OCI-LY3 (cell line): ENCODE measurements around the gene RPS21.

Source experiments
- H2AFZ ChIP-seq: fragments of 200-600, 300-600 bp; shearing (Covaris generic); 2 replicates; pipeline ENCODE4 v1.6.0; 2014; ENCODE audit warnings: antibody characterized with exemption, low read depth, low read length
- H3K27ac ChIP-seq: fragments of 200-600, 300-600 bp; sonication (generic); 2 replicates; pipeline ENCODE4 v1.5.1; 2014; ENCODE audit warnings: mild to moderate bottlenecking, low read length, moderate library complexity, mixed read lengths
- H3K27me3 ChIP-seq: fragments of 200-600, 300-600 bp; sonication (generic); 2 replicates; pipeline ENCODE4 v1.6.1; 2014; ENCODE audit warnings: low read depth, low read length, mixed read lengths
- H3K36me3 ChIP-seq: fragments of 200-600, 300-600 bp; sonication (generic); replicated peaks from 2 replicates; pipeline ENCODE3; 2014; ENCODE audit warnings: low read depth, low read length, mixed read lengths
- H3K4me1 ChIP-seq: fragments of 300-600, 200-600 bp; sonication (generic); 2 replicates; pipeline ENCODE4 v1.6.1; 2014; ENCODE audit warnings: low read length, mixed read lengths
- H3K4me2 ChIP-seq: fragments of 200-600, 300-600 bp; sonication (generic); 2 replicates; pipeline ENCODE4 v1.6.1; 2014; ENCODE audit warnings: low read length, mixed read lengths
- H3K4me3 ChIP-seq: fragments of 300-600, 200-600 bp; sonication (generic); 2 replicates; pipeline ENCODE4 v1.5.1; 2014; ENCODE audit warnings: antibody characterized with exemption, mild to moderate bottlenecking, low read length, moderate library complexity
- H3K79me2 ChIP-seq: fragments of 300-600, 200-600 bp; shearing (Covaris generic); 2 replicates; pipeline ENCODE4 v1.6.1; 2014; ENCODE audit warnings: mild to moderate bottlenecking, low read length, mixed read lengths
- H3K9ac ChIP-seq: fragments of 300-600, 200-600 bp; shearing (Covaris generic); 2 replicates; pipeline ENCODE4 v1.6.0; 2014; ENCODE audit warnings: mild to moderate bottlenecking, low read length, moderate library complexity
- H3K9me3 ChIP-seq: fragments of 200-600, 300-600 bp; shearing (Covaris generic); 2 replicates; pipeline ENCODE4 v1.6.1; 2014; ENCODE audit warnings: low read length, mixed read lengths; ENCODE audit not compliant: insufficient read depth
- H4K20me1 ChIP-seq: fragments of 200-600, 300-600 bp; sonication (generic); 2 replicates; pipeline ENCODE4 v1.6.1; 2016; ENCODE audit warnings: low read length, mixed read lengths; ENCODE audit not compliant: insufficient read depth
- CTCF ChIP-seq: fragments of 200-600, 300-600 bp; sonication (generic); IDR thresholded peaks from 2 replicates; pipeline ENCODE4 v1.5.1; 2014; ENCODE audit warnings: antibody characterized with exemption, low read length, low read depth
- EZH2phosphoT487 ChIP-seq: fragments of 200-600 bp; shearing (Covaris generic); IDR thresholded peaks from 2 replicates; pipeline ENCODE4 v1.6.1; 2018; ENCODE audit warnings: antibody characterized with exemption, mixed run types, low read depth

RPS21 gene

GRCh38 chr20:62405981-62406513 lies 19.1 kb downstream of the RPS21 start:
- no peak overlapping the region for H2AFZ ChIP-seq
- H3K79me2 ChIP-seq: peaks cover 31% of the 10 kb centered on the region
- H3K9ac ChIP-seq: peak overlapping the region; percentile 94
- peaks cover 12% of the 10 kb centered on the region; the same call in 1 of the 2 replicates for H4K20me1 ChIP-seq
- no peak for TF ChIP-seq CTCF
- H3K4me2 ChIP-seq: peak overlapping the region; percentile 94
- H3K27me3 ChIP-seq: no peaks in the 10 kb centered on the region
- no peaks in the 10 kb centered on the region for H3K36me3 ChIP-seq
- no peaks in the 10 kb centered on the region for H3K9me3 ChIP-seq
- H3K27ac ChIP-seq: no peak overlapping the region
- H3K4me1 ChIP-seq: peaks cover 34% of the 10 kb centered on the region
- H3K4me3 ChIP-seq: peak overlapping the region; percentile 99

GRCh38 chr20:62406635-62407176 lies 19.8 kb downstream of the RPS21 start:
- H4K20me1 ChIP-seq: peaks cover 12% of the 10 kb centered on the region; the same call in 1 of the 2 replicates
- no peaks in the 10 kb centered on the region for H3K36me3 ChIP-seq
- peak overlapping the region; percentile 94 for H3K9ac ChIP-seq
- peak overlapping the region; percentile 94 for H3K4me2 ChIP-seq
- no peaks in the 10 kb centered on the region for H3K27me3 ChIP-seq
- no peak overlapping the region for H3K27ac ChIP-seq
- TF ChIP-seq EZH2phosphoT487 (no peak), CTCF (no peak)
- H3K79me2 ChIP-seq: peaks cover 31% of the 10 kb centered on the region
- no peak overlapping the region for H2AFZ ChIP-seq
- peak overlapping the region; percentile 99 for H3K4me3 ChIP-seq
- H3K9me3 ChIP-seq: no peaks in the 10 kb centered on the region
- H3K4me1 ChIP-seq: peaks cover 34% of the 10 kb centered on the region

GRCh38 chr20:62407221-62407992 lies 20.5 kb downstream of the RPS21 start, which contains the start of gene CABLES2:
Gene CABLES2 (minus strand): TSS chr20:62407285. CDS start chr20:62407276, 9 bp downstream.
- no peaks in the 10 kb centered on the region for H3K27me3 ChIP-seq
- peak within 1 kb of the TSS; percentile 94 for H3K9ac ChIP-seq
- TF ChIP-seq EZH2phosphoT487: no peak
- no peak for TF ChIP-seq CTCF
- H3K36me3 ChIP-seq: no peaks in the 10 kb centered on the region
- H3K27ac ChIP-seq: peak within 1 kb of the TSS; percentile 65
- peaks cover 31% of the 10 kb centered on the region for H3K79me2 ChIP-seq
- H4K20me1 ChIP-seq: peaks cover 12% of the 10 kb centered on the region; the same call in 1 of the 2 replicates
- H3K4me3 ChIP-seq: peak within 1 kb of the TSS; percentile 99
- H2AFZ ChIP-seq: peak within 1 kb of the TSS; percentile 97; the same call in 1 of the 2 replicates
- H3K4me2 ChIP-seq: peak within 1 kb of the TSS; percentile 94
- no peaks in the 10 kb centered on the region for H3K9me3 ChIP-seq
- H3K4me1 ChIP-seq: peaks cover 34% of the 10 kb centered on the region

GRCh38 chr20:62408055-62408454 lies 21.2 kb downstream of the RPS21 start:
- peak overlapping the region; percentile 83 for H3K4me3 ChIP-seq
- H3K9ac ChIP-seq: peak overlapping the region; percentile 79

More at GRCh38 chr20:62408055-62408454, 21.2 kb downstream of the RPS21 start:
- peaks cover 31% of the 10 kb centered on the region for H3K79me2 ChIP-seq
- H3K27me3 ChIP-seq: no peaks in the 10 kb centered on the region
- H3K27ac ChIP-seq: no peak overlapping the region
- H4K20me1 ChIP-seq: peaks cover 12% of the 10 kb centered on the region; the same call in 1 of the 2 replicates
- TF ChIP-seq CTCF (no peak), EZH2phosphoT487 (no peak)
- H3K4me1 ChIP-seq: peaks cover 34% of the 10 kb centered on the region
- H3K9me3 ChIP-seq: no peaks in the 10 kb centered on the region
- no peak overlapping the region for H2AFZ ChIP-seq
- peak overlapping the region; percentile 85 for H3K4me2 ChIP-seq
- no peaks in the 10 kb centered on the region for H3K36me3 ChIP-seq
